H1 (cell line): Measurements from ENCODE around the gene INPP4B. TPM values are rescaled to one million over a fixed set of nuclear protein-coding genes. Genes with fewer than 3 reads are reported as not detected.

Source experiments
- CHD7 ChIP-seq: fragments of 300-600 bp; sonication (generic); IDR thresholded peaks from 2 replicates; pipeline ENCODE4 v1.7.1; 2012; ENCODE audit warnings: low read length, moderate library complexity, mild to moderate bottlenecking, inconsistent platforms; ENCODE audit not compliant: insufficient replicate concordance
- CREB1 ChIP-seq: IDR thresholded peaks from 2 replicates; pipeline ENCODE4 v1.6.1; 2012; ENCODE audit warnings: inconsistent platforms
- EGR1 ChIP-seq: IDR thresholded peaks from 2 replicates; pipeline ENCODE4 v1.6.1; 2011; ENCODE audit warnings: low read depth, low read length, borderline replicate concordance
- POLR2AphosphoS5 ChIP-seq: IDR thresholded peaks from 2 replicates; pipeline ENCODE4 v1.6.1; 2011; ENCODE audit warnings: low read depth, low read length
- RBBP5 ChIP-seq: IDR thresholded peaks from 2 replicates; pipeline ENCODE4 v1.7.1; 2012; ENCODE audit warnings: low read depth, mild to moderate bottlenecking, inconsistent platforms, low read length, moderate library complexity, borderline replicate concordance
- SP2 ChIP-seq: IDR thresholded peaks from 2 replicates; pipeline ENCODE4 v1.6.1; 2012; ENCODE audit warnings: mild to moderate bottlenecking, low read length, inconsistent platforms
- TCF12 ChIP-seq: IDR thresholded peaks from 2 replicates; pipeline ENCODE4 v1.6.1; 2011; ENCODE audit warnings: low read depth, mild to moderate bottlenecking, low read length
- polyA plus RNA-seq, 7 experiments: library from polyadenylated mRNA; depleted of rRNA in 3 of 7; stranded (reverse) in 5 of 7; unstranded in 2 of 7; fragments of >200 nt in 5 of 7; fragments of 200-250 nt in 2 of 7; gene quantifications; 1 replicate in 5 of 7; 2 replicates in 1 of 7; 4 replicates in 1 of 7; pipeline versions ENCODE4 v1.2.1 to v1.2.3, GENCODE V29; 2011 to 2013; ENCODE audit warnings: missing spikeins in 2 of 7, mixed read lengths in 2 of 7
- total RNA-seq: library from RNA; stranded (reverse); fragmentation: NEBNext Ultra II Directional; extraction: Animal tissue kit (Norgen Biotek cat#: 25700); gene quantifications from 2 replicates; pipeline ENCODE4 v1.2.1, GENCODE V29; 2021

INPP4B gene
- total and polyA plus RNA-seq, 2 of the 8 experiments (the other 6 are each of a cell fraction or from before 2014, with no cell fraction given), result 0.11 to 0.54 TPM

GRCh38 chr4:142358656-142359055 lies 487.4 kb downstream of the INPP4B start (continued):
- TF ChIP-seq CHD7, result no peak
- TF ChIP-seq POLR2AphosphoS5, result no peak
- no peak for TF ChIP-seq RBBP5
- no peak for TF ChIP-seq EGR1
- TF ChIP-seq CREB1, result no peak
- TF ChIP-seq SP2, result no peak
- TF ChIP-seq TCF12, result no peak
